Lower lobe of right lung (tissue), 2 donors: Measurements from ENCODE around the gene MSI2. TPM values are rescaled to one million over a fixed set of nuclear protein-coding genes. Genes with fewer than 3 reads are reported as not detected.

Experiments
- ATAC-seq, 2 donors: fragments of 200-7000 bp; cut with Tn5 transposase; one replicate each; pipeline ENCODE4 v1.9.1; 2020 to 2022; ENCODE audit warnings: mild to moderate bottlenecking in 2 of 2, moderate library complexity in 2 of 2
- DNase-seq: peaks from one replicate; pipeline ENCODE4 v3.0.0-alpha.2; 2020
- H3K27ac ChIP-seq: fragments of 200-600 bp; one replicate; pipeline ENCODE4 v1.8.0; 2022
- H3K27me3 ChIP-seq: fragments of 200-600 bp; one replicate; pipeline ENCODE4 v1.8.0; 2022; ENCODE audit warnings: low read depth
- H3K36me3 ChIP-seq: fragments of 200-600 bp; one replicate; pipeline ENCODE4 v1.8.0; 2022; ENCODE audit warnings: mild to moderate bottlenecking
- H3K4me1 ChIP-seq: fragments of 200-600 bp; one replicate; pipeline ENCODE4 v1.8.0; 2022
- H3K4me3 ChIP-seq: fragments of 200-600 bp; one replicate; pipeline ENCODE4 v1.8.0; 2022; ENCODE audit warnings: mild to moderate bottlenecking
- H3K9me3 ChIP-seq: fragments of 200-600 bp; one replicate; pipeline ENCODE4 v1.8.0; 2022
- intact Hi-C: fragments of 100-400 bp; cut with DNase I; formaldehyde crosslinking; loops from one replicate; pipeline ENCODE4 v1.11.0; 2022
- total RNA-seq: library from RNA; stranded (reverse); fragmentation: NEBNext Ultra II Directional; extraction: Animal tissue kit (Norgen Biotek cat#: 25700); gene quantifications from one replicate; pipeline ENCODE4 v1.2.1, GENCODE V29; 2021
- TF ChIP-seq, protein P1 (sequence below): fragments of 200-600 bp; IDR thresholded peaks from one replicate; pipeline ENCODE4 v1.8.0; 2022; ENCODE audit warnings: antibody characterized with exemption, mild to moderate bottlenecking
- donor health status: DM: no; HTN: yes; CAD: no; lungs with severe emphysema.

Gene MSI2
- total RNA-seq, 1 donor from 2014 or later: 43.9 TPM

DNA sequence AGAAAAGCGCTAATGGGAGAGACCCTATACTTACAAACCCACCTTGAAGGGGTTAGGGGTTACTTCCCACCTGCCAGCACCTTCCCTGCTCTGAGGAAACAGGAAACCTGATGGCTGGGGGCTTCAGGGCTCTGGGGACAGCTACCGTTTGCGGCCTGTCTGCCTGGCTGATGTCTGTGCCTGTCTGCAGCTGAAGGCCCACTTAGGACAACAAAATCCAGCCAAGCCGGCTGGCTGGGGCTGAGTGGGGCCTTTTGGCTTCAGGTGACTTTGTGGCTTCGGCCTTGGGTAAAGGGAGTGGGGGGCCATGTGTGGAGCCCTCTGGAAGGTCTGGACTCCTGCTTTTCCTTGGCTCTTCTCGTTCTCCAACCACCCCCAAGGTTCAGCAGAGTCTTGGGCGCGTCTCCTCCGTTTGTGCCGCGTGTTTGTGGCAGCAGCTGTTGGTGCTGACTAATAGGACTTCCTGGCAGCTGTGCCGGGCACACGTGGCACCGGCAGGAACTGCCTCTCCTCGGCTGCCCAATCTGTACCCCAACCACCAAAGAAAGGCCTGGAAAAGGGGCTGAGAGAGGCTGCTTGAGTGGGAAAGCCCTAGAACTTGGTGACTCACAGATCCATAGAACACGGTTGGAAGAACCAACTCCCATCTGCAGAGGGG is 186.7 kb downstream of the MSI2 start:
- Histone ChIP-seq H3K4me3 (no peak overlapping the region), H3K36me3 (no peaks in the 10 kb centered on the region), H3K4me1 (peaks cover 10% of the 10 kb centered on the region), H3K27ac (no peak overlapping the region), H3K27me3 (no peaks in the 10 kb centered on the region), H3K9me3 (no peaks in the 10 kb centered on the region)
- TF ChIP-seq, protein P1, sequence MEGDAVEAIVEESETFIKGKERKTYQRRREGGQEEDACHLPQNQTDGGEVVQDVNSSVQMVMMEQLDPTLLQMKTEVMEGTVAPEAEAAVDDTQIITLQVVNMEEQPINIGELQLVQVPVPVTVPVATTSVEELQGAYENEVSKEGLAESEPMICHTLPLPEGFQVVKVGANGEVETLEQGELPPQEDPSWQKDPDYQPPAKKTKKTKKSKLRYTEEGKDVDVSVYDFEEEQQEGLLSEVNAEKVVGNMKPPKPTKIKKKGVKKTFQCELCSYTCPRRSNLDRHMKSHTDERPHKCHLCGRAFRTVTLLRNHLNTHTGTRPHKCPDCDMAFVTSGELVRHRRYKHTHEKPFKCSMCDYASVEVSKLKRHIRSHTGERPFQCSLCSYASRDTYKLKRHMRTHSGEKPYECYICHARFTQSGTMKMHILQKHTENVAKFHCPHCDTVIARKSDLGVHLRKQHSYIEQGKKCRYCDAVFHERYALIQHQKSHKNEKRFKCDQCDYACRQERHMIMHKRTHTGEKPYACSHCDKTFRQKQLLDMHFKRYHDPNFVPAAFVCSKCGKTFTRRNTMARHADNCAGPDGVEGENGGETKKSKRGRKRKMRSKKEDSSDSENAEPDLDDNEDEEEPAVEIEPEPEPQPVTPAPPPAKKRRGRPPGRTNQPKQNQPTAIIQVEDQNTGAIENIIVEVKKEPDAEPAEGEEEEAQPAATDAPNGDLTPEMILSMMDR: no peak
- ATAC-seq (peak; percentile 28 to 34), DNase-seq (no peak)
- intact Hi-C loops: no loop called here

DNA sequence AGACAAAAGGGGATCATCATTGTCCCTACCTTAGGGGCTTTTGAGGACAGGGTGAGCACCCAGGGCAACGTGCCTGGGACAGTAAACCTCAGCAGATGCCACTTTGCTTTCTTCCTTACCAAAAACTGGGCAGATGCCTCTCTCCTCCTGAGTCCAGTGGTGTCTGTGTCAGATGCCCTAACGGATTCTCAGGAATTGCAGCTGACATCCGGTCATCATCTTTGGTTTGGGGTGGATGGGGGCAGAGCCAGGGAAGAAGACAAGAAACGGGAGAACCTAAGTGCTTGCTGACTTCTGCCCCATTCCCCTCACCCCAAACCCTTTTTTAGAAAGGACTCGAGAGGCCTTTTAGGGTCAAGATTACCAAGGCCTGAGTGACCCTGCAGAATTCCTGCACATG is 187.5 kb downstream of the MSI2 start:
- Histone ChIP-seq H3K27me3 (no peaks in the 10 kb centered on the region), H3K4me1 (peaks cover 10% of the 10 kb centered on the region), H3K36me3 (no peaks in the 10 kb centered on the region), H3K4me3 (no peak overlapping the region), H3K27ac (no peak overlapping the region), H3K9me3 (no peaks in the 10 kb centered on the region)
- TF ChIP-seq, protein P1: no peak
- ATAC-seq (no peak), DNase-seq (no peak)
- intact Hi-C loops: no loop called here

DNA sequence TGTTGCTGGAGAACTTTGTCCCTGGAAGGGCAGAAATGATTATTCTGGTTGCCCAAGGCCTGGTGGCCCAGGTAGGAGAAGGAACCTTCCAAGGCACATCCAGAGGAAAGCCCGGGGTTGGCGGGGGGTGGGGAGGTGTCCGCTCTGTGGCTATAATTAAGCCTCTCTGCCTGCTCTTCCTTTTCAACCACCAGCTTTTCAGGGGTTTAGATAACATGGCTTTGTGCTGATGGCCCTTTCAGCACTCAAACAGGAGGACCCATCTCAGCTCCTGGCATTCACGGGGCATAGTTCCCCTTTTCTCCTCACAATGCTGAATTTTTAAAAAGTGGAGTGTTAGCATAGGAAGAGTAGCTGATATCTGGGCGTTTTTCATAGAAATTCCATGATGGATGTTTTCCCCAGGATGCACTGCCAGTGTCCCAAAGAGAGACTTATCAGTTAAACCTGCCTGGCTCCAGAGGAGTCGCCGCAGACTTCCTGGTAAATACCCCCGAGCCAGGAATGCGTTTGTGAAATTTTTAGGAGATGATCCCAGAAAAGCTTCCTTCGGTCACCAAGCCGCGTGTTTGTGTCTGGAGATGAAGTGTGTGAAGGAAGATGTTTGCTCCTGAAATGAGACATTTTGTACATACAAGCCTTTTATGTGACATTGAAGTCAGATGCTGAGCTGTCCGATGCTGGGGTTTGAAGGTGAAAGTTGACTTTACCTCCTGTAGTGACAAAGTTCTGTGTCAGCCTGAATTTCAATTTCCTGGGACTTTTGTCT is 188.5 kb downstream of the MSI2 start:
- ATAC-seq: no peak
- Histone ChIP-seq H3K27me3 (no peaks in the 10 kb centered on the region), H3K9me3 (no peaks in the 10 kb centered on the region), H3K27ac (no peak overlapping the region), H3K4me3 (no peak overlapping the region), H3K4me1 (peaks cover 10% of the 10 kb centered on the region), H3K36me3 (no peaks in the 10 kb centered on the region)
- intact Hi-C loops: no loop called here
- TF ChIP-seq, protein P1: no peak
- no peak for DNase-seq

DNA sequence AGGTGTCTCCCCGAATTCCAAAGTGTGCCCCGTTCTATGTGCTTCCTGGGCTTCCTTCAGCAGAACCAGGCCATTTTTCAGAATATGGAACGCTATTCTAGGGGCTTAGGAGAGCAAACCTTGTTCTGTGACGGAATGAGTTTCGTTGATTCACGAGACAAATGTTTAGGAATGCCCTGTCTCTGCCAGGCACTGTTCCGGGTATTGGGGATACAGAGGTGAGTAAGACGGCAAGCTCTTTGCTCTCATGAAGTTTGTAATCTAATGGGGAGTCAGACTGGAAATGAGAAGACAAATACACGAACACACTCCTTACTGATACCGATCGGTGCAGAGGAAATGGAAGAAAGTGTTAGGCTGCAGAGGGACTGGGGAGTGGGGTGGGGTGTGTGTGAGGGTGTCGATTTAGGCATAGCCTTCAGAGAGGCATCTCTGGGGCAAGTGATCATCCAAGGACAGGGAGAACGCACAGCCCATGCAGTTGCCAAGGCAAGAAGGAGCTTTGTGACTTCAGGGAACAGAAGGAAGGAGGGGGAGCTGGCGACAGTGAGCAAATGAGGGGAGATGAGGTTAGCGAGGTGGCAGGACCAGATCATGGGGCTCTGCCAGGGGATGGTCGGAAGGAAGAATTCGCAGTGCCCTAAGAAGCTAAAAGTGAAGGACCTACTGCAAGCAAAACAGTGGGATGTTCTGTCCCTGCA is 189.6 kb downstream of the MSI2 start:
- TF ChIP-seq, protein P1: no peak
- intact Hi-C loops: no loop called here

DNA sequence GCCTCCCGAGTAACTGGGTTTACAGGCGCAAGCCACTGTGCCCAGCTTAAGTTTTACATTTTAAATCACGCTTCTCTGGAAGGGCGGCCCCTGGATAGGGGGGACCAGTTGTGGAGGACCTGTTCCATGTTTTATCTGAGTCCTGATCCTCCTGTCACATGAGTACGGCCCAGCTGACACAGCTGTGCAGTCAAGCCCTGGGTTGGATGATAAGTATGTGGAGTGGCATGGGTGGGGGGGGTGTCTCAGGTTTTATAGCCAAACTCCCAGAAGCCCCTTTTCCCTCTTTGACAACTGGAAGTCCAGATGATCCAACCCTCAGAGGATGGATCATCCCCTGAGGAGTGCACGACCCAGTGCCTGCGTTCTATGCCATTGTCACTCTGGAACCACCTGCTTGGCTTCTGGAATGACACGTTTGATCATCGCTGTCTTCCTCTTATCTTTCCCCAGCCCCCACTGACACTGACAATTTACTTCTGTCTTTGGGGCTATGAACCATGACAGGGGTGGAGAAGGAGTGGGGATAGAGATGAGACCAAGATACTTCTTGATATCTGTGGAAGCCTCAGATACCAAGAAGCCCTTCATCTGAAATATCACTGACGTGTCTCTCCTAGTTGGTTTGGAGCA is 191.2 kb downstream of the MSI2 start:
- ATAC-seq (no peak), DNase-seq (no peak)
- no peaks in the 10 kb centered on the region for H3K4me1 ChIP-seq
- no peaks in the 10 kb centered on the region for H3K27me3 ChIP-seq
- H3K9me3 ChIP-seq: no peaks in the 10 kb centered on the region
- intact Hi-C loops: no loop called here
- TF ChIP-seq, protein P1: no peak
- H3K27ac ChIP-seq: no peak overlapping the region
- no peak overlapping the region for H3K4me3 ChIP-seq
- no peaks in the 10 kb centered on the region for H3K36me3 ChIP-seq

More for the DNA sequence above, 189.6 kb downstream of the MSI2 start:
- Histone ChIP-seq H3K27me3 (no peaks in the 10 kb centered on the region), H3K4me3 (no peak overlapping the region), H3K36me3 (no peaks in the 10 kb centered on the region), H3K27ac (no peak overlapping the region), H3K4me1 (peaks cover 5% of the 10 kb centered on the region), H3K9me3 (no peaks in the 10 kb centered on the region)
- DNase-seq (no peak), ATAC-seq (no peak)
